HepG2 (cell line): Measurements from ENCODE around the gene INAFM2. TPM values are rescaled to one million over a fixed set of nuclear protein-coding genes. Genes with fewer than 3 reads are reported as not detected.

ENCODE experiments used
- CAMTA2 ChIP-seq: sonication (generic); formaldehyde crosslinking; IDR thresholded peaks from 2 replicates; pipeline ENCODE4 v1.4.0; 2020; ENCODE audit warnings: mild to moderate bottlenecking, missing genetic modification reagents, borderline replicate concordance
- ELF1 ChIP-seq: sonication (generic); formaldehyde crosslinking; IDR thresholded peaks from 2 replicates; pipeline ENCODE4 v1.4.0; 2020; ENCODE audit warnings: missing genetic modification reagents
- GLI4 ChIP-seq: sonication (generic); formaldehyde crosslinking; IDR thresholded peaks from 2 replicates; pipeline ENCODE4 v1.5.1; 2020; ENCODE audit warnings: missing genetic modification reagents, mild to moderate bottlenecking, moderate library complexity, borderline replicate concordance
- GPN1 ChIP-seq: sonication (generic); formaldehyde crosslinking; IDR thresholded peaks from 2 replicates; pipeline ENCODE4 v1.5.1; 2020; ENCODE audit warnings: missing genetic modification reagents, borderline replicate concordance
- LBX2 ChIP-seq: sonication (generic); formaldehyde crosslinking; IDR thresholded peaks from 2 replicates; pipeline ENCODE4 v1.5.0; 2020; ENCODE audit warnings: missing genetic modification reagents, mild to moderate bottlenecking, borderline replicate concordance
- MED8 ChIP-seq: sonication (generic); formaldehyde crosslinking; IDR thresholded peaks from 2 replicates; pipeline ENCODE4 v1.8.1; 2023; ENCODE audit warnings: mild to moderate bottlenecking, missing genetic modification reagents; ENCODE audit not compliant: insufficient replicate concordance
- MNT ChIP-seq: fragments of 450-650 bp; IDR thresholded peaks from 2 replicates; pipeline ENCODE4 v1.6.1; 2016
- MTF1 ChIP-seq: sonication (generic); formaldehyde crosslinking; IDR thresholded peaks from 2 replicates; pipeline ENCODE4 v1.5.0; 2020; ENCODE audit warnings: missing genetic modification reagents
- PHF8 ChIP-seq: sonication (generic); formaldehyde crosslinking; IDR thresholded peaks from 2 replicates; pipeline ENCODE4 v1.5.0; 2020; ENCODE audit warnings: missing genetic modification reagents
- SSRP1 ChIP-seq: IDR thresholded peaks from 2 replicates; pipeline ENCODE4 v1.6.1; 2016; ENCODE audit warnings: control low read depth
- TFDP2 ChIP-seq: sonication (generic); formaldehyde crosslinking; IDR thresholded peaks from 2 replicates; pipeline ENCODE4 v1.4.0; 2020; ENCODE audit warnings: missing genetic modification reagents
- ZFX ChIP-seq: sonication (generic); formaldehyde crosslinking; IDR thresholded peaks from 2 replicates; pipeline ENCODE4 v1.4.0; 2020; ENCODE audit warnings: mild to moderate bottlenecking, low read depth, missing genetic modification reagents, moderate library complexity
- ZKSCAN1 ChIP-seq: fragments of 150-350 bp; IDR thresholded peaks from 2 replicates; pipeline ENCODE4 v1.6.1; 2014; ENCODE audit warnings: low read length
- ZNF281 ChIP-seq: sonication (generic); formaldehyde crosslinking; IDR thresholded peaks from 2 replicates; pipeline ENCODE4 v1.4.0; 2020; ENCODE audit warnings: missing genetic modification reagents, borderline replicate concordance
- ZNF44 ChIP-seq: sonication (generic); formaldehyde crosslinking; IDR thresholded peaks from 2 replicates; pipeline ENCODE4 v1.5.1; 2020; ENCODE audit warnings: mild to moderate bottlenecking, missing genetic modification reagents
- ZNF543 ChIP-seq: sonication (generic); formaldehyde crosslinking; IDR thresholded peaks from 2 replicates; pipeline ENCODE4 v1.4.0; 2020; ENCODE audit warnings: mild to moderate bottlenecking, missing genetic modification reagents
- ZNF598 ChIP-seq: sonication (generic); formaldehyde crosslinking; IDR thresholded peaks from 2 replicates; pipeline ENCODE4 v1.5.1; 2020; ENCODE audit warnings: mild to moderate bottlenecking, missing genetic modification reagents, borderline replicate concordance
- ZNF710 ChIP-seq: sonication (generic); formaldehyde crosslinking; IDR thresholded peaks from 2 replicates; pipeline ENCODE4 v1.5.0; 2020; ENCODE audit warnings: mild to moderate bottlenecking, missing genetic modification reagents, borderline replicate concordance
- ZNF713 ChIP-seq: sonication (generic); formaldehyde crosslinking; IDR thresholded peaks from 2 replicates; pipeline ENCODE4 v1.4.0; 2020; ENCODE audit warnings: mild to moderate bottlenecking, missing genetic modification reagents
- ZNF776 ChIP-seq: sonication (generic); formaldehyde crosslinking; IDR thresholded peaks from 2 replicates; pipeline ENCODE4 v1.4.0; 2020; ENCODE audit warnings: mild to moderate bottlenecking, missing genetic modification reagents
- ZSCAN21 ChIP-seq: sonication (generic); formaldehyde crosslinking; IDR thresholded peaks from 2 replicates; pipeline ENCODE4 v1.8.0; 2022; ENCODE audit warnings: mild to moderate bottlenecking, missing genetic modification reagents, moderate library complexity, borderline replicate concordance
- polyA plus RNA-seq, 8 experiments: library from polyadenylated mRNA; depleted of rRNA in 3 of 8; stranded (reverse) in 7 of 8; unstranded in 1 of 8; fragments of >200 nt; fragmentation: Illumina TruSeq in 4 of 8; extraction: Trizol in 4 of 8; gene quantifications; 2 replicates each; pipeline versions ENCODE4 v1.2.1 to v1.2.3, GENCODE V29; 2011 to 2016; ENCODE audit warnings: low read depth in 4 of 8, missing spikeins in 1 of 8, mixed read lengths in 1 of 8; ENCODE audit not compliant: insufficient read depth in 1 of 8
- total RNA-seq, 5 experiments: library from RNA; depleted of rRNA; stranded (reverse); fragments of >200 nt; fragmentation: Illumina TruSeq; extraction: Trizol; gene quantifications; 2 replicates each; pipeline ENCODE4 v1.2.3, GENCODE V29; 2016; ENCODE audit warnings: low read depth in 1 of 5

INAFM2 gene
- total and polyA plus RNA-seq, 2 of the 13 experiments (the other 11 are each of a cell fraction or from before 2014, with no cell fraction given), result 5.5 to 6.5 TPM

GRCh38 chr15:40340038-40340739 lies 16.7 kb downstream of the INAFM2 start (continued):
- TF ChIP-seq ZNF281 (CRISPR knock-in tag), result peak; percentile 74; the same call in 1 of the 2 replicates
- TF ChIP-seq CAMTA2 (CRISPR knock-in tag), result 0 out of 2 replicates have a peak, but pooled peaks have one; percentile 49
- no peak for TF ChIP-seq LBX2
- no peak for TF ChIP-seq TFDP2 (CRISPR knock-in tag)
- peak; percentile 54; the same call in 1 of the 2 replicates for TF ChIP-seq ZNF543 (CRISPR knock-in tag)
- 0 out of 2 replicates have a peak, but pooled peaks have one; percentile 40 for TF ChIP-seq ZNF598 (CRISPR knock-in tag)
- peak; percentile 33; the same call in 1 of the 2 replicates for TF ChIP-seq ELF1 (CRISPR knock-in tag)
- peak; percentile 36; the same call in 1 of the 2 replicates for TF ChIP-seq PHF8 (CRISPR knock-in tag)
- TF ChIP-seq ZNF713 (CRISPR knock-in tag), result no peak
- TF ChIP-seq ZNF710, result peak; percentile 45; the same call in 1 of the 2 replicates
- no peak for TF ChIP-seq ZKSCAN1
- 0 out of 2 replicates have a peak, but pooled peaks have one; percentile 52 for TF ChIP-seq ZNF776
- TF ChIP-seq MED8 (CRISPR knock-in tag), result peak; percentile 16
- no peak for TF ChIP-seq GPN1 (CRISPR knock-in tag)
- TF ChIP-seq MTF1 (CRISPR knock-in tag), result 0 out of 2 replicates have a peak, but pooled peaks have one; percentile 21
- 0 out of 2 replicates have a peak, but pooled peaks have one; percentile 26 for TF ChIP-seq GLI4
- peak; percentile 74 for TF ChIP-seq ZFX
- no peak for TF ChIP-seq SSRP1 (CRISPR knock-in tag)
- TF ChIP-seq MNT, result no peak
- 0 out of 2 replicates have a peak, but pooled peaks have one; percentile 22 for TF ChIP-seq ZNF44 (CRISPR knock-in tag)
- 0 out of 2 replicates have a peak, but pooled peaks have one; percentile 28 for TF ChIP-seq ZSCAN21 (CRISPR knock-in tag)
